K562 (cell line): ENCODE measurements around the gene MLXIPL. TPM values are rescaled to one million over a fixed set of nuclear protein-coding genes. Genes with fewer than 3 reads are reported as not detected.

Source experiments
- ARHGAP35 ChIP-seq: fragments of 450-650 bp; IDR thresholded peaks from 2 replicates; pipeline ENCODE4 v1.6.1; 2018; ENCODE audit not compliant: partially characterized antibody
- ARID3B ChIP-seq: fragments of 250-450 bp; sonication (Bioruptor Pico); IDR thresholded peaks from 2 replicates; pipeline ENCODE4 v1.4.0; 2020; ENCODE audit warnings: borderline replicate concordance
- ASH1L ChIP-seq: fragments of 450-650 bp; IDR thresholded peaks from 2 replicates; pipeline ENCODE4 v1.6.1; 2018; ENCODE audit warnings: borderline replicate concordance, mild to moderate bottlenecking, low read depth; ENCODE audit not compliant: partially characterized antibody
- CBFA2T3 ChIP-seq: fragments of 450-650 bp; IDR thresholded peaks from 2 replicates; pipeline ENCODE4 v1.6.1; 2017
- CBFB ChIP-seq: sonication (generic); formaldehyde crosslinking; IDR thresholded peaks from 2 replicates; pipeline ENCODE4 v1.4.0; 2020; ENCODE audit warnings: mild to moderate bottlenecking, missing genetic modification reagents
- CREB1 ChIP-seq, 2 experiments: sonication (generic) in 1 of 2; formaldehyde crosslinking in 1 of 2; IDR thresholded peaks; 2 replicates each; pipeline versions ENCODE4 v1.6.1 to v1.8.0; 2012 to 2022; ENCODE audit warnings: inconsistent platforms in 1 of 2, mild to moderate bottlenecking in 1 of 2, missing genetic modification reagents in 1 of 2, moderate library complexity in 1 of 2
- CREM ChIP-seq: IDR thresholded peaks from 2 replicates; pipeline ENCODE4 v1.6.1; 2014; ENCODE audit warnings: antibody characterized with exemption, low read depth
- FOXJ2 ChIP-seq: fragments of 200-800 bp; sonication (Bioruptor generic); IDR thresholded peaks from 2 replicates; pipeline ENCODE4 v1.6.1; 2016; ENCODE audit warnings: missing genetic modification characterization, missing compliant biosample characterization
- FOXP4 ChIP-seq: sonication (generic); formaldehyde crosslinking; IDR thresholded peaks from 2 replicates; pipeline ENCODE4 v1.8.0; 2022; ENCODE audit warnings: mild to moderate bottlenecking, missing genetic modification reagents, borderline replicate concordance
- GATA2 ChIP-seq: sonication (generic); formaldehyde crosslinking; IDR thresholded peaks from 2 replicates; pipeline ENCODE4 v1.4.0; 2020; ENCODE audit warnings: mild to moderate bottlenecking, missing genetic modification reagents
- HMG20A ChIP-seq: fragments of 450-650 bp; formaldehyde crosslinking; conservative IDR thresholded peaks from 2 replicates; pipeline ENCODE4 v1.4.0; 2020; ENCODE audit warnings: mild to moderate bottlenecking, mixed read lengths
- JUNB ChIP-seq: fragments of 450-650 bp; formaldehyde crosslinking; conservative IDR thresholded peaks from 2 replicates; pipeline ENCODE4 v1.4.0; 2020; ENCODE audit warnings: mild to moderate bottlenecking
- MAFG ChIP-seq: fragments of 450-650 bp; conservative IDR thresholded peaks from 2 replicates; pipeline ENCODE4 v1.6.1; 2016; ENCODE audit warnings: missing genetic modification characterization, missing compliant biosample characterization
- POLR2H ChIP-seq: IDR thresholded peaks from 2 replicates; pipeline ENCODE4 v1.6.1; 2016; ENCODE audit warnings: missing genetic modification characterization, low read depth, mild to moderate bottlenecking, control low read depth, missing compliant biosample characterization, moderate library complexity
- SAP30 ChIP-seq: fragments of 200-600 bp; sonication (generic); IDR thresholded peaks from 2 replicates; pipeline ENCODE4 v1.6.1; 2012; ENCODE audit warnings: borderline replicate concordance, low read depth, mild to moderate bottlenecking, moderate library complexity, low read length, control low read depth, inconsistent platforms; ENCODE audit not compliant: insufficient read depth, poor library complexity, severe bottlenecking
- SETDB1 ChIP-seq: IDR thresholded peaks from one replicate; pipeline ENCODE4 v1.6.1; 2012; ENCODE audit warnings: low read length, control low read depth, inconsistent platforms
- SMARCA4 ChIP-seq: fragments of 450-650 bp; IDR thresholded peaks from 2 replicates; pipeline ENCODE4 v1.6.1; 2016
- SMC3 ChIP-seq: conservative IDR thresholded peaks from 2 replicates; pipeline ENCODE4 v1.6.1; 2011; ENCODE audit warnings: low read depth, low read length, improper control_type of control experiment; ENCODE audit not compliant: insufficient read depth
- SNIP1 ChIP-seq: fragments of 450-650 bp; IDR thresholded peaks from 2 replicates; pipeline ENCODE4 v1.7.1; 2017; ENCODE audit warnings: low read depth, mild to moderate bottlenecking
- SRSF9 ChIP-seq: fragments of 200-400 bp; formaldehyde crosslinking; IDR thresholded peaks from 2 replicates; pipeline ENCODE4 v1.6.1; 2017; ENCODE audit warnings: low read depth, low read length, borderline replicate concordance
- TEAD4 ChIP-seq, 2 experiments: sonication (generic) in 1 of 2; formaldehyde crosslinking in 1 of 2; IDR thresholded peaks; 2 replicates each; pipeline versions ENCODE4 v1.6.1 to v1.8.0; 2012 to 2022; ENCODE audit warnings: borderline replicate concordance in 1 of 2, inconsistent platforms in 1 of 2, low read length in 1 of 2, mild to moderate bottlenecking in 1 of 2, missing genetic modification reagents in 1 of 2
- USF1 ChIP-seq: sonication (generic); formaldehyde crosslinking; IDR thresholded peaks from 2 replicates; pipeline ENCODE4 v1.9.0; 2022; ENCODE audit warnings: mild to moderate bottlenecking, missing genetic modification reagents
- ZNF12 ChIP-seq: sonication (generic); formaldehyde crosslinking; IDR thresholded peaks from 2 replicates; pipeline ENCODE4 v1.4.0; 2020; ENCODE audit warnings: mild to moderate bottlenecking, missing genetic modification reagents
- polyA plus RNA-seq, 8 experiments: library from polyadenylated mRNA; depleted of rRNA in 4 of 8; stranded (reverse) in 5 of 8; unstranded in 3 of 8; fragments of >200 nt; fragmentation: Nextera tagmentation in 2 of 8; fragmentation: Illumina TruSeq in 1 of 8; extraction: Ambion mirVana in 2 of 8; extraction: Trizol in 1 of 8; gene quantifications; 2 replicates each; pipeline versions ENCODE4 v1.2.1 to v1.2.3, GENCODE V29; 2011 to 2014; ENCODE audit warnings: inconsistent platforms in 1 of 8, missing spikeins in 1 of 8
- total RNA-seq, 7 experiments: library from RNA; depleted of rRNA in 6 of 7; stranded (reverse); fragments of >200 nt in 6 of 7; fragmentation: Illumina TruSeq in 2 of 7; extraction: Trizol in 2 of 7; gene quantifications; 2 replicates each; pipeline versions ENCODE4 v1.2.1 to v1.2.3, GENCODE V29; 2011 to 2021; ENCODE audit warnings: low replicate concordance in 1 of 7

Gene MLXIPL
- total and polyA plus RNA-seq, 9 of the 15 experiments (the other 6 are each of a cell fraction or from before 2014, with no cell fraction given), result 0.11 to 18.4 (median 1.4) TPM

GRCh38 chr7:73572767-73573186, 51.5 kb downstream of the MLXIPL start (continued):
- TF ChIP-seq SAP30 (no peak), CREM (peak; percentile 78), JUNB (CRISPR knock-in tag) (no peak), GATA2 (peak; percentile 82), USF1 (CRISPR knock-in tag) (peak; percentile 43; the same call in 1 of the 2 replicates), ARID3B (CRISPR knock-in tag) (no peak), SNIP1 (no peak), MAFG (tag) (no peak), CBFB (0 out of 2 replicates have a peak, but pooled peaks have one; percentile 42), TEAD4 (IDR thresholded peaks at IDR 0.05; ENCODE audit: low read length) (peak; percentile 82), TEAD4 (CRISPR knock-in tag; IDR thresholded peaks at IDR 0.05; ENCODE audit: borderline replicate concordance) (no peak), HMG20A (CRISPR knock-in tag) (no peak), ZNF12 (CRISPR knock-in tag) (peak; percentile 69; the same call in 1 of the 2 replicates), CBFA2T3 (peak; percentile 96), SMC3 (peak; percentile 22; the same call in 1 of the 2 replicates), FOXJ2 (no peak), FOXP4 (CRISPR knock-in tag) (no peak), SRSF9 (no peak), SMARCA4 (0 out of 2 replicates have a peak, but pooled peaks have one; percentile 61), ARHGAP35 (no peak), POLR2H (tag) (no peak), ASH1L (no peak), SETDB1 (no peak), CREB1 (IDR thresholded peaks at IDR 0.05) (peak; percentile 70), CREB1 (CRISPR knock-in tag; IDR thresholded peaks at IDR 0.05) (peak; percentile 56)
